GM18867 (cell line): ENCODE results near the gene ICE1.
"Not testable (repeated sequence)": the region's sequence is repeated elsewhere in the genome, so short reads cannot be mapped to it uniquely, and the experiment has no call there.

Experiments used
- ATAC-seq: cut with Tn5 transposase; IDR thresholded peaks from one replicate; pipeline ENCODE4 v1.9.1; 2021; ENCODE audit warnings: mild to moderate bottlenecking, moderate library complexity; ENCODE audit not compliant: unreplicated experiment

Gene ICE1

DNA sequence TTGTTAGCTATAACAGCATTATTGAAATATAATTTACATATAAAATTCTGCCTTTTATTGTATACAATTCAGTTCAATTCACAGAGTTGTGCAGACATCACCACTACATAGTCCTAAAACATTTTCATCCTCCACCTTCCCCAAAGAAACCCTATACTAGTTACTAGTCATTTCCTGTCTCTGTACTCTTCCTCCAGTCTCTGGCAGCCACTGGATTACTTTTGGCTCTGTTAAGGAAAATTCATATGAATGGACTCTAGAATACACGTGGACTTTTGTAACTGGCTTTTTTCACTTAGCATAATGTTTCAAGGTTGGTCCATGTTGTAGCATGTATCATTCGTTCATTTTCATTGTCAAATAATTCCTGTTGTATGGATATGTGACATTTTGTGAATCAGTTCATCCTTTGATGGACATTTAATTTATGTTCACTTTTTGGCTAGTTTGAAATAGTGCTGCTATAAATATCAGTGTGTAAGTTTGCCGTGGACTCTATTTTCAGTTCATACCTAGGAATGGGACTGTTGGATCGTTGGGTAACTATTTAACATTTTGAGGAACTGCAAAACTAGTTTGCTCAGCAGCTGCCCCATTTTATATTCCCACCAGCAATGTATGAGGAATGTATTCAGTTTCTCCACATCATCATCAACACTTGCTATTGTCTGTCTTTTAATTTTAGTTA, 9.7 kb downstream of the ICE1 start:
- ATAC-seq = no peak

DNA sequence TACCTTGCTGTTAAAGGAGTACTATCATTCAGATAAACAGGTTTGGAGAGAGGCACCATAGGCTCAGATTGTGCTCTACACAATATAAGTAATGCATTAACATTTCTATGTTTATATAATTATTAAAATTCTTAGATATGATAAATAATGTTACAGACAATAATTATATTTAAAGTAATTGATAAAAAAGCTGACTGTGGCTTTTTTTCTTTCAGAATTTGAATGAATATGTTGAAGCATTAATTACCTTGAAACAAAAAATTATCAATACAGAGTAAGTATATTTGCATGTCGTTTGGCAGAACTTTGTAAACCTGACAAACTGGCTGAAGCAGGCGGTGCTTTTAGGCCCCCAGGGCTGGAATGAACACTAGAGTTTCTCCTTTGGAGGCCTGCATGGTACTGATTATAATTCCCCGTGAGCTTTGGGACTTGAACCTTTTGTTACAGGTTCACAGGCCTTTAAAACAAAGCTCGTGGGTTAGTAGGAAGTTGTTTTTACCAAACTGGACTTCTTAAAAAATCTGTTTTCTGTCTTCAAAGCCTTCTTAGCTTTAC, 13.8 kb downstream of the ICE1 start:
- ATAC-seq = no peak

DNA sequence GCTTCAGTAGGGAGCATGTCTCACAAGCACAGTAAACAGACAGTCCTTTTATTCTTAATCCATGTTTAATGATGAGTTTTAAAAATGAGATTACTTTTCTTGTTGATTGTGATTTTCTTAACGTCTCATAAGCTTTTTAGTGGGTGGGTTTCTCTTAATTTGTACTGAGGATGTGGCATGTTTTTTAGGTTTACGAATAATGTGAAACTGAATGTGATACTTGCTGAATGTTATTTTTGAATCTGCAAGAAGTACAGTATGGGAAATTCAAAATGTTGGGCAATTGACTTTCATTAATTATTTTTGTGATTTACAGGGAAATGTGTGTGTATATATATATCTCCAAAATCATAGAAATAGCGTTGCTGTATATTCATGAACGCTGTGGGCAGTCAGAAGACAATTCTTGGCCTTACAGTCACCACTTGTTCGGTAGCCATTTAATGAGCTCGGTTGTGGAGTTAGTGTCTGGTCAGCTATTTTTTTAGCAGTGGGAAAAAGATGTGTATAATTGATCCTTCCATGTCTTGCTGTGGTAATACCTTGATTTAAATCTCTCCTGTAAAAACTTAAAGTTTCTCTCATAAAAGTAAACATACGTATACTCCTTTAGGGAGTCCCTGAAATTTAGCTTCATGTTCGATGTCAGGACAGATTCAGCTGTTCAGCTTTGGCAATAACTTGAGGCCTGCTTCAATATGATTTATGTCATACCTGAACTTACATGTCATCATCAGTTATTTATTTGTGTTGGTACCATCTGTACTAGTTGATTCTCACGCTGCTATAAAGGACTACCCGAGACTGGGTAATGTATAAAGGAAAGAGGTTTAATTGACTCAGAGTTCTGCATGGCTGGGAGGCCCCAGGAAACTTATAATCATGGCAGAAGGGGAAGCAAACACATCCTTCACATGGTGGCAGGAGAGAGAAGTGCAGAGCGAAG, 15.0 kb downstream of the ICE1 start:
- no peak for ATAC-seq

DNA sequence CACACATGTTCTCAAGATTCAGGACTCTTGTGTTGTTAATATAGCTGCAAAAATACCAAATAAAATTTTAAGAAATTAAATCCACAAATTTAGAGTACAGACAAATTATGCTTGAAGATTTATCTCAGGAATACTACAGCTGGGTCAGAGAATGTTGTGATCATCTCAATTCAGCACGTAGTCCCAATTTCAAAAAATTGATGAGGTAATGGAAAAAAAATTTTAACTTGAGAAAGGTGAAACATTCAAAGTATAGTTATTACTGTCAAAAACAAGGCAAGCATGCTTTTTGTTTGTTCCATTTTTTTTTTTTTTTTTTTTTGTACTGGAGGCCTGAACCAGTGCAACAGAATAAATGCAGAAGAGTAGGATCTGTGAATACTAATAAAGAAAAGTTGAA, 29.4 kb downstream of the ICE1 start:
- no peak for ATAC-seq

DNA sequence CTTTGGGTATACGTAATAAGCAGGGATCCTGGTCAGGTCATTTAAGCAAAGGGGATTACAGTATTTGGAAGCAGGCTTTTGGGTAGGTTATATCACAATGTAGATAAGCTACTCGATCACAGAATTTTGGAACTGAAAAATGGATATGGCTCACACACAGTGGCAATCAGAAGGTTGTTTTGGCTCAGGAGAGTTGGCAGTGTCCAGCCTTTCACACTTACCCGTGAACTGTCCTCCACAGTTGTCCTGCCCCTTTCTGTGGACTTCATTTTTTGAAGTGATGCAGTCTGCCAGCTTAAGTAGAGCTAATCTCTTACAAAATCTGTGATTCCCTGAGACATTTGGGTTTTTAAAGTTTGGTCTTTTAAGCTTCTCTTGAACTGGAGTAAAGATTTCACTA, 30.7 kb downstream of the ICE1 start:
- ATAC-seq = no peak

DNA sequence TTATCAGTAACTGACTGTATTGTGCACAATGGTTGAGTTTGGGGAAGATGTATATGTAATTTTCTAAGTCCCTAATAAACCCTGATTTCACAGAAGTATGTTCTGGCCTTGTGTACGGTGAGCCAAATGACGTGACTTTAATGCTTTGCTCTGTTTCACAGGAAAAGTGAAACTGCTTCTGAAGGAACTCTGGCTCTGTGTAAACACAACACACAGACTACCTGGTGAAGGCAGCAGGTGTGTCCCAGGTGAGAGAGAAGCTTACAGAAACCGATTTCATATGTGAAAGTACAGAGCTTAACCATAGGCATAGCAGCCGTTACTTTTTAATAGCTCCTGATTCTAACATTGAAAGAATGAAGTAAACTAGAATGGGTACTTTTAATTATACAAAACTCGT, 31.9 kb downstream of the ICE1 start:
- ATAC-seq = no peak

DNA sequence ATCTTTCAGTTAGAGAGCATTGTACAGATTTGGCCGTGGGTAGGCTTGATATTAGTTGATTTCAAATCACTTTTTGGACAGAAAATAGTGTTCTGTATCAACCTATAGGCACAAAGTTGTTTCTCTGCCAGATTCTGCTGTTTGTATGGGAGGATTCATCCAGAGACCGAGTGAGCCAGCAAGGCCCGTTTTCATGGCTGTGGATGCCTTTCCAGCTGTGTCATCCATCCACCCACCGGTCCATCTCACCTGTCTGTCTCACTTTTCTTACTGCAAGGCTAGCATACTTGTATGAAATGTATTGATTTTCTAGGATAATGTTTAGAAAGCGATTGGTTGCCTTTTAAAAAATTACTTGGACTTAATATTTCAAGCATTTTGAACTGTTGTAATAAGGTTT, 34.4 kb downstream of the ICE1 start:
- ATAC-seq = no peak

DNA sequence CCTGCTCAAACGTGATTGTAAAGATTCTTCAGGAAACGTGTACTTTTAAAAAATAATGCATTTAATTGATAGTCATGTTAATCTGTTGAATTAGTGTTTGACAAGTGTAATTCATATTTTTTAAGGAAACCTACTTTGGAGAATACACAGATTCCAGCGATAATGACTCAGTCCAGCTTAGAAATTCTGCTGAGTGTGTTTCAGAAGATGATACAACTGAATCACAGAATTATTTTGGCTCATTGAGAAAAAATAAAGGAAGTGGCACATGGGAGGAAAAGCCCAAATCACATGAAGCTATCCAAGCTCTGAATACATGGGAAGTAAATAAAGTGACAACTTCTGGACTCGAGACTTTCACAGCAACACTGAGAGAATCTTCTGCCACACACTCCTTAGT, 37.8 kb downstream of the ICE1 start:
- ATAC-seq = no peak

DNA sequence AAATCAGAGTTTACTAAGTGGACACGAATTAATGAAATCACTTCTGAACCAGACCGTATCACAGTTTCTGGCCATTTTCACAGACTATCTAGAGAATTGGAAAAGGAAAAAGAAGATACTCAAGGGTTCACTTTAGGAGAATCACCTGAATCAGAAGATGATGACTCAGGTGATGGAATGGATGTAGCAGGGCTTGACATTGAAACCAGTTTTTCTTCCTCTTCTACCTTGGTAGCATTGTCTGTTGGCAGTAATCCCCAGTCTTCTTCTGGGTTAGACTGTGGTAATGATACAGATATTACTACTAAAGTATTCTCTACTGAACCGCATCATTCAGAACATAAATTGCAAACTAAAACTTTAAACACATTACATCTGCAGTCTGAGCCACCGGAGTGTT, 38.5 kb downstream of the ICE1 start:
- ATAC-seq = no peak

DNA sequence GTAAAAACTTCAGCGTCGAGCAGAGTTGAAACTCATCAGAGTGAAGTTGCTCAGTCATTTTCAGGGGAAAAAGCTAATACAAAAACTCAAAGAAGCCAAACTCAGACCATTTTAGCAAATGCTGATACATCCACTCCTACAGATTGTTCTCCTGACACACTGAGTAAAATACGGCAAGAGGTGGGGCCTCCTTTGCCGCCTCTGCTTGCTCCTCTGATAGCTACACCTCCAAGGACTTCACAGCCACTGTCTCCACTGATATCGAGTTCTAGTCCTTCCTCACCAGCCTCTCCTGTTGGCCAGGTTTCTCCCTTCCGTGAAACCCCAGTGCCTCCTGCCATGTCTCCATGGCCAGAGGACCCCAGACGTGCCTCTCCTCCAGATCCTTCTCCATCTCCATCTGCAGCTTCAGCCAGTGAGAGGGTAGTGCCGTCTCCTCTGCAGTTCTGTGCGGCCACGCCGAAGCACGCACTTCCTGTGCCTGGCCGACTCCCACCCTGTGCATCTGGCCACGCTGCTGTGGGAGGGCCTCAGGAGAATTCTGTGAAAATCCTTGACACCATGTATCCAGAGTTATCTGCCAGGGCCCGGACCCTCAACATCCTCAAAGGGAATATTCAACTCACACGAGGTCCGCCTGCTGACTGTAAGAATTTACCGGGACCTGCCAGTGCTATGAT, 41.7 kb downstream of the ICE1 start:
- no peak for ATAC-seq

DNA sequence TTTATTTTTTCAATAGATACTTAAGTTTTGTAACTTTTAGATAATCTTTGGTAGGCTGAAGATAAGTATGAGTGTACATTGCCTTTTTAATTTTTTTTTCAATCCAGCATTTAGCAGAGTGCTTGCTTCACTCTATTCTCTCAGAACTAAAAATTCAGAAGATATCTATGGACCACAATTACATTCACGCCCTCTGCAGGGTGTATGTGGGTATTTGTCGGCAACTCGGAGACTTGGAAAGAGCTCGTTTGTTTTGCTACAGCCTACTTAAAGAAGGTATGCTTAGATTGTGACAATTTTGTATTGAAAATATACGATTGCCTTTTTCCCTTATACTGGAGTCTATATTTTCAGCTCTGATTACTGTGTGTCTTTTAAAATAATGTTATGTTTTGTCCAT, 43.8 kb downstream of the ICE1 start:
- no peak for ATAC-seq

DNA sequence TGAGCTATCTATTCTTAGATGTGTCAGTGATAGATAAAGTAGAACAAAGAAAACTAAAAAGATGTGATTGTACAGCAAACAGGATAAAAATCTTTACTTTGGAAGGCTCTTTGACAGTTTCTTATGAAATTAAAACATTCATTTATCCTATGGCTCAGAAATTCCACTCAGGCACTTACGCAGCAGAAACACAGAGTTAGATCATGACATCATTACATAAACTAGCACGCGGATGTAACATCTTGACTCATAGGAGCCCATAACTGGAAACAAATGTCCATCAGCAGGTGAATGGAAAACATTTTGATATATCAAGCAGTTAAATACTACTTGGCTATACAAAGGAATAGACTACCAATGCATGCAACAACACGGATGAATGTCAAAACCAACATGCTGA, 45.3 kb downstream of the ICE1 start:
- ATAC-seq = no peak

DNA sequence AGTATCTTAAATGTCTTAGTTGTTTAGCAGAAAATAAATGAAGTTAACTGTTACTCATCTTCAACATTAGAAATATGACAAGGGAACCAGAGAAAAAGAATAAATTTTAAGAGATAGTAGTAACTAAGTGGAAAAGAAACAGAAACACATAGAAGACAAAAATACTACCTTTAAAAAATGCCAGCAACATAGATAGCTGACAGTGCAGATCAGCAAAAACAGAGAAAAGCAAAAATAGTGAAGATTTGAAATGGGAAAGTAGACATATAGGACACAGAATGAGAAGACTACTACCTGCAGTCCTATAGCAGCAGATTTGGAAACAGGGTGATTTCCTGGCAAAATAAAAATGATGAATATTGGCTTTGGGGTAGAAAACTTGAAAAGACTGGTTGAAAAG, 48.5 kb downstream of the ICE1 start:
- ATAC-seq = no peak

DNA sequence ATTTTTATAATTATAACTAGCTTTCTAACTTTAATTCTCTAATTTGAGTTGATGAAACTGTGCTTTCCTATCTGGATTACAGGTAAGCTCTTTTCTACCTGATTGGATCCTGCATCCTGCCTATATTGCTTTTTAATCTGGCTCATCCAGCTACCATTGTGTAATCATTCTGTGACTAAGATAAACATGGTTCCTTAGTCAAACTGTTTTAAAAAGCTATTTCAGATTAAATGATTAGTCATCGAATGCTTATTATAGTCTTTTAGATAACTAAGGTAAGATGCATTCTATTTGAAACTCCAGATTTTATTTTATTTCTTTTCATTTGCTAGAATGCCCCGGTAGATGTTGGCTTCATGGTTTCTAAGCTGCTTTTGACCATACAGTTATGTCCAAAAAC, 50.7 kb downstream of the ICE1 start:
- no peak for ATAC-seq

DNA sequence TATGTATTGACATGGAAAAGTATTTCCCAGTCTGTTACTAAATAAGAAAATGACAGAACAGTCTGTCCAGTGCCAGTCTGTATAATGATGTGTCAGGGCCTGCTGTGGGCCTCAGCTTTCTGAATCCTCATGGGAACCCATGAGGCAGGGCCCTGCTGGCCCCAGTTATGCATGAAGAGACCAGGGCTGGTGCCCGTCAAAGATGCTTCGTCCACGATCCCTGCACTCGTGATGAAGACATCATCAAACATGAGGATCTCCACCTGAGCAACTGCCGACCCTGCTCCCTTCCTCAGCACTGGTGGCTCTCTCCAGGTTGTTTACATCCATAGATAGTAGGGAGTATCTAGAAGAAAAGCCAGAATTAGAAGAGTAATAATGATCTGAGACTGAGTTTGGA, 52.5 kb downstream of the ICE1 start:
- no peak for ATAC-seq

DNA sequence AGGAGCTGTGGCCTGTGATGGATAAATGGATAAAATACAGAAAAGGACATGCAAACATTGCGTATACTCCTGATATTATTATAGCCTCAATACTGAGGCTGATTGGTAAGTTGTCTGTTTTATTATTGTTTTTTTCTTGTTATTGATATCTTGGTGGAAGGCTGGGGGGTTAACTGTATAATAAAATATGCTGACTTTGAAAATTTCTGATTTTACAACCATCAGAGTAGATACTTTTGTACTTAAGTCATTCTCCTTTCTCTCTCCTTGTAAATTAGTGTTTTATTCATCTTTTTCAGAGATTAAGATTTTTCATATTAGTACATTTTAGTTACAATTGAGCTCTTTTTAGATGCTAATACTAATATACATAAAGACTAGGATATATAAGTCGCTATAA, 53.5 kb downstream of the ICE1 start:
- ATAC-seq = no peak

DNA sequence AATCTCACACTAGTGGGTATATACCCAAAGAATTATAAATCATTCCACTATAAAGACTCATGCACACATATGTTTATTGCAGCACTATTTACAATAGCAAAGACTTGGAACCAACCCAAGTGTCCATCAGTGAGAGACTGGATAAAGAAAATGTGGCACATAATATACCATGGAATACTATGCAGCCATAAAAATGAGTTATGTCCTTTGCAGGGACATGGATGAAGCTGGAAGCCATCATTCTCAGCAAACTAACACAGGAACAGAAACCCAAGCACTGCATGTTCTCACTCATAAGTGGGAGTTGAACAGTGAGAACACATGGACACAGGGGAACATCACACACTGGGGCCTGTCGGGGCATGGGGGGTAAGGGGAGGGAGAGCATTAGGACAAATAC, 57.1 kb downstream of the ICE1 start:
- ATAC-seq = not testable (repeated sequence)

DNA sequence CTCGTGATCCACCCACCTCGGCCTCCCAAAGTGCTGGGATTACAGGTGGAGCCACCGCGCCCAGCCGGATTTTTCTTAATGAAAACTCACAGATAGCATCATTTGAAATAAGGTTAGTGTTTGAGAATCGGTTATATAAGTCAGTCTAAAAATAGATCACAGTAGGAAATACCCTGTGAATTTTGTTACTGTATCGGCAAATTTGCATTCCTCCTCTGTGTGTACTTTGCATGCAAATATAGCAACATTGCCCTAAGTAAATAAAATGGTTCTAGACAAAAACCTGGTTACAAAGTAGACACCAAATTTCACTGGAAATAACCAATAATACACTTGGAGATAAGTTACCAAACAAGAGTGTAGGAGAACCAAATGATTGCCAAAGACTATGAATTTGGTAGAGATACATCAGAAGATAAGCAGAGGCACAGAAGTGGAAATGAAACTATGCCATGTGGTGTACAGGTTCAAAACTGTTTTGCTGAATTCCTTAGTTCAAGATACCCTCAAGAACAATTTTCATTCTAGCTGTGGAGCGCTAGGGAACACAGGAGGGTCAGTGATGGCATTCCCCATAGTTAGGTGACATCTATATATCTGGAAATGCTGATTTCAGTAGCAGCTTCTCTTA, 58.1 kb downstream of the ICE1 start:
- no peak for ATAC-seq

DNA sequence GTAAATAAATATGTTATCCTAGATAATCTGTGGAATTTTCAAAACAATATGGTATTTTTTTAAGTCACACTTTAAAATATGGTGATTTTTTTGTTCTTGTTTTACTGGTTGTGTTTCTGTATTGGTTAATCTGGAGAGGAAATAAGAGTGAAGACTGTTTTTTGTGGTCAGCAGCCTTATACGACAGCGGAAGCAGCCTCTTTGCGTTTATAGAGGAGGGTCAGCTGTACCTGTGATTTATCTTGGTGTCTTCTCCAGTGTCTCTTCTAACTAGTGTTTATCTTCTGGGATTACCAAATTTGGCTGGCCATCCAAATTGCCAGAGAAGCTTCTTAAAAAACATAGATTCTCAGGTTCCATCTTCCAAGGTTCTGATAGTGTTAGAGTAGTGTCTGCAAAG, 58.7 kb downstream of the ICE1 start:
- no peak for ATAC-seq

DNA sequence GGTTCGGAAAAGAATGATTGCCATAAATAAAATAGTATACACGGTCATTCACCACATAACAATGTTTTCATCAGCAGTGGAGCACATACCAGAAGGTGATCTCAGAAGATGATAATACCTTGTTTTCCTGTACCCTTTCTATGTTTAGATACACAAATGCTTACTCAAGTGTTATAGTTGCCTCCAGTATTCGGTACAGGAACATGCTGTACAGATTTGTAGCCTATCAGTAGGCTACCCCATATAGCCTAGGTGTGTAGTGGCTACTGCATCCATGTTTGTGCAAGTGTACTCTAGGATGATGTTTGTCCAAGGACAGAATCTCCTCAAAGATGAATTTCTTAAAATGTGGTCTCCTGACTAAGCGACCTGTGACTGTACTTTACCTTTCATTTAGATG, 59.2 kb downstream of the ICE1 start:
- no peak for ATAC-seq

DNA sequence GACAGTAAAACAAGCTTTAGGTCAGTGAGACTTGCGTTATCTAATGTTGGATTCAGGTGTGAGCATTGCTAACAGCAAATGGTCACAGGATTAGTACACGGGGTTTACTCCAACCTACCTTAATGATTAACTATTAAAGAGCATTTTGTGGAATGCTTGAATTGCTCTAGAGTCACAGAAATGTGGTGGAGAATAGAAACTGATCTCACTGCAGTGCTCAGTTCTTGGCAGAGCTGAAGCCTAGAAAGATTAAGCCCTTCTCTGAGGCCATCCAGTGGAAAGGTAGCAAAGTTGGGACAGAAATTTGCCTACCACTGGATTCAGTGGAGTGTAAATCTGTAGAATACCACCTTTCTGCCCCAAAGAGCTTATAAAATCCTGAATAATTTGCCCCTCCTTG, 60.9 kb downstream of the ICE1 start:
- no peak for ATAC-seq
